Pancreas (tissue), 10 donors: ENCODE data around the gene OR2F2. TPM values are rescaled to one million over a fixed set of nuclear protein-coding genes. Genes with fewer than 3 reads are reported as not detected.

Experiments used
- ATAC-seq, 4 donors: fragments of 200-7000 bp; cut with Tn5 transposase; one replicate each; pipeline versions ENCODE4 v1.8.0 to v1.9.1; 2020; ENCODE audit warnings: mild to moderate bottlenecking in 4 of 4, moderate library complexity in 4 of 4
- DNase-seq, 6 donors: peaks; one replicate each; pipeline ENCODE4 v3.0.0-alpha.2; 2020
- FAIRE-seq: peaks from 2 replicates; lab custom pipeline; 2012; peaks lifted over from hg19 to GRCh38; lab: Jason Lieb, UNC
- H3K27ac ChIP-seq, 4 donors: fragments of 200-600 bp; sonication (generic); 1 replicate in 3 of 4; 2 replicates in 1 of 4; pipeline versions ENCODE4 v1.5.0 to v1.8.0; 2020
- H3K27me3 ChIP-seq, 4 donors: fragments of 200-600 bp; one replicate each; pipeline ENCODE4 v1.8.0; 2021
- H3K36me3 ChIP-seq, 3 donors: fragments of 200-600 bp; sonication (generic) in 1 of 3; one replicate each; pipeline versions ENCODE4 v1.5.0 to v1.8.0; 2020 to 2021
- H3K4me1 ChIP-seq, 3 donors: fragments of 200-600 bp; one replicate each; pipeline ENCODE4 v1.8.0; 2021
- H3K4me3 ChIP-seq, 4 donors: fragments of 200-600 bp; sonication (generic) in 2 of 4; one replicate each; pipeline versions ENCODE4 v1.5.0 to v1.8.0; 2020 to 2021
- H3K9me3 ChIP-seq, 4 donors: fragments of 200-600 bp; one replicate each; pipeline ENCODE4 v1.8.0; 2021
- WGBS, 2 donors: extraction: QIAGEN DNeasy Blood & Tissue Kit; methylation state at CpG; one replicate each; pipeline ENCODE4 v1.1.7; 2013; 5-methylcytosine and 5-hydroxymethylcytosine counted together
- intact Hi-C, 3 donors: fragments of 100-400 bp; cut with DNase I; formaldehyde crosslinking; loops; one replicate each; pipeline versions ENCODE4 v1.11.1 to v1.14.2; 2022
- polyA plus RNA-seq, 2 donors: library from polyadenylated mRNA; stranded (reverse); fragments of 200-250 nt; gene quantifications; one replicate each; pipeline ENCODE4 v1.2.3, GENCODE V29; 2013
- total RNA-seq, 6 donors: library from RNA; stranded (reverse); fragmentation: NEBNext Ultra II Directional in 4 of 6; extraction: Animal tissue kit (Norgen Biotek cat#: 25700) in 4 of 6; gene quantifications; one replicate each; pipeline versions ENCODE4 v1.2.1 to v1.2.4, GENCODE V29; 2021 to 2023
- TF ChIP-seq, protein P1 (sequence below), 4 donors: fragments of 200-600 bp; sonication (generic) in 3 of 4; IDR thresholded peaks; one replicate each; pipeline versions ENCODE4 v1.5.0 to v1.8.0; 2021; ENCODE audit warnings: antibody characterized with exemption in 4 of 4
- donor health status: healthy with polysubstance abuse.
- donor health status: DM: no; HTN: no; CAD: no; lungs with moderate emphysema.
- donor health status: DM: no; HTN: no; CAD: no.
- donor health status: control.
- donor health status: control.
- donor health status: Bipolar disorder and iron deficiency.
- donor health status: DM: yes; HTN: yes; CAD: no.
- donor health status: DM: no; HTN: no; CAD: no.
- donor health status: DM: no; HTN: no; CAD: no.
- donor health status: DM: yes; HTN: yes; CAD: no.

The OR2F2 gene
- total and polyA plus RNA-seq, 8 donors: not detected

DNA sequence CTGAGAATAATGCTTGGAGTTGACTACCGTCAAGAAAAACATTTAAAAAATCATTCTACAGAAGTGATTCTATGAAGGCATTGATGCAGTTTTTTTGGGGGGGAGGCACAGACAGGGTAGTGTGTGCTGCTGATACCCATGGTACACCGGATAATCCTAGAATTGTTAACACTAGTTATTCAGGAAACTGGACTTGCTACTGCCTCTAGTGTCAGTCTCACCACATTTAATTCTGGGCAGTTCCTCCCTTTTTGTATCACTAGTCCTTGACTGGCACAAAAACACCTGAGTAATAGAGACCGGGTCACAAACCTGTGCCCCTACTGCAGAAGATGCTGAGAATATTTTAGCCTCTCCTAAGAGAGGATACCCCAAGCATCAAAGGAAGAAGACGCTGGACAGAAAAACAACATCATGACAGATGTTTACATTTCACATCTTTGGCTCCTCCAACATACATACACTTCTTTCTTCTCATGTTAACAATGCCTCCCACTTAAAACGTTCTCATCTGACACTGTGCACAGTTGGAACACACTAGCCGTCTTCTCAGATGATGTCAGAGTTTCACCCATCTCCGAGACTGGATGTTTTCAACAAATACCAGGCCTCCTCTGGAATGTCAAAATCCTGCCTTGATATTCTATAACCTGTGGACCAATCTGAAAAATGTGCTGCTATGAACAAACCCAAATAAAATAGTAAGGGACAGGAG lies 19.9 kb upstream of the OR2F2 start:
- WGBS, 2 donors: 67 to 69% methylated on average over 7 of the region's 7 CpGs
- ATAC-seq (no peak), FAIRE-seq (no peak), DNase-seq (no peak)
- Histone ChIP-seq H3K4me3 (no peak overlapping the region), H3K9me3 (no peaks in the 10 kb centered on the region), H3K36me3 (no peaks in the 10 kb centered on the region), H3K4me1 (no peaks in the 10 kb centered on the region), H3K27ac (no peak overlapping the region), H3K27me3 (no peaks in the 10 kb centered on the region)
- TF ChIP-seq, protein P1, sequence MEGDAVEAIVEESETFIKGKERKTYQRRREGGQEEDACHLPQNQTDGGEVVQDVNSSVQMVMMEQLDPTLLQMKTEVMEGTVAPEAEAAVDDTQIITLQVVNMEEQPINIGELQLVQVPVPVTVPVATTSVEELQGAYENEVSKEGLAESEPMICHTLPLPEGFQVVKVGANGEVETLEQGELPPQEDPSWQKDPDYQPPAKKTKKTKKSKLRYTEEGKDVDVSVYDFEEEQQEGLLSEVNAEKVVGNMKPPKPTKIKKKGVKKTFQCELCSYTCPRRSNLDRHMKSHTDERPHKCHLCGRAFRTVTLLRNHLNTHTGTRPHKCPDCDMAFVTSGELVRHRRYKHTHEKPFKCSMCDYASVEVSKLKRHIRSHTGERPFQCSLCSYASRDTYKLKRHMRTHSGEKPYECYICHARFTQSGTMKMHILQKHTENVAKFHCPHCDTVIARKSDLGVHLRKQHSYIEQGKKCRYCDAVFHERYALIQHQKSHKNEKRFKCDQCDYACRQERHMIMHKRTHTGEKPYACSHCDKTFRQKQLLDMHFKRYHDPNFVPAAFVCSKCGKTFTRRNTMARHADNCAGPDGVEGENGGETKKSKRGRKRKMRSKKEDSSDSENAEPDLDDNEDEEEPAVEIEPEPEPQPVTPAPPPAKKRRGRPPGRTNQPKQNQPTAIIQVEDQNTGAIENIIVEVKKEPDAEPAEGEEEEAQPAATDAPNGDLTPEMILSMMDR (IDR thresholded peaks at IDR 0.05): no peak
- intact Hi-C loops: no loop called here

DNA sequence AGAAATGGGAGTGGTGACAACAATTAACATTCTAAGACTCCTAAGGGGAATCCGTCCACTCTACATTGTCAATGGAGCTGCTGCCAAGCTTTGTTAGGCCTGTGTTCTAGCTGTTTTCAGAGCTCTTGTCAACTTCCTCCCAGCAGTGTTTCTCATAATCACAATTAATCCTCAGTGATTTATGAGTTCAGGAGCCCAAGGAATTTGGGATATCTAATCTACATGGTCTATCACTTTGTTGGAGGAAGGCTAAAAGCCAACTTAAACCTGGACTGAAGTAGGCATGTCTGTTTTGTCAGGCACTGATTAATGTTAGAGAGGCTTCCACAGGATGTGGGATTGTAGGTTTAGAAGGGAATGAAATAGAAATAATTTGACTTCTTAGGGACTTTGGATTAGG lies 10.2 kb upstream of the OR2F2 start:
- H3K9me3 ChIP-seq: no peaks in the 10 kb centered on the region
- H3K27ac ChIP-seq: no peak overlapping the region
- TF ChIP-seq, protein P1 (IDR thresholded peaks at IDR 0.05): no peak
- WGBS, 2 donors: 79 to 82% methylated on average over 1 of the region's 1 CpG
- H3K4me1 ChIP-seq: no peaks in the 10 kb centered on the region
- intact Hi-C loops: no loop called here
- FAIRE-seq: no peak
- no peaks in the 10 kb centered on the region for H3K36me3 ChIP-seq
- DNase-seq: no peak
- no peak overlapping the region for H3K4me3 ChIP-seq
- no peak for ATAC-seq
- no peaks in the 10 kb centered on the region for H3K27me3 ChIP-seq

DNA sequence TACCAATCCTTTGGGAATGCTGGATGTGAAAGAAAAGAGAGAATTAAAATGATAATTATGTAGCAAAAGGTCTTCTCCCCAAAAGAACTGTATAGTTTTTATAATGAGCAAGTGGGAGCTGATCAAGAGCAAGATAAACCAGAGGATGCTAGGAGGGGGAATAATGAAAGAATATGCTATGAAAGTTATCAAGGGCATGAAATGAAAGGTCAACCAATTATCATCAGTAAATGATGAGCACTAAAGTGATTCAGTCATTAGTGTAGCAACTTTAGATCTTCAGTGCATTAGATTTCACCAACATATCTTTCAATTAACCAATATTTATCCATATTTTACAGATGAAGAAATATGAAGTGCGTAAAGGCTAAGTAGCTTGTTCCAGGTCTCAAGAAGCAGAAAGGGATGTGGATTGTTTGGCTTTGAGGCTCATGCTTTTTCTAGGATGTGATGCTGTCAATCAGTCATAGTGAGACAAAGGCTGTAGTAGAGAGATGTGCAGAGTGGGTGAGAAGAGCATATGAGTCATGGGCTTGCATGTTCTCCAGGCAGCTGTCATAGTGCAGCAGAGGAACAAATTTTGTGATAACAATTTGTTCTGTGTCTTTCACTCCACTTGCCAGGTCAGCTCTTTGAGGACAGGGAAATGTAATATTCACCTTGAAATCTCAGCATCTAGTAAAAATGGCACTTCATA lies 5.7 kb upstream of the OR2F2 start:
- Histone ChIP-seq H3K27me3 (no peaks in the 10 kb centered on the region), H3K36me3 (no peaks in the 10 kb centered on the region), H3K27ac (no peak overlapping the region), H3K4me1 (no peaks in the 10 kb centered on the region), H3K4me3 (no peak overlapping the region), H3K9me3 (no peaks in the 10 kb centered on the region)
- 85 to 90% methylated on average over 1 of the region's 1 CpG for WGBS, 2 donors
- intact Hi-C loops: no loop called here
- FAIRE-seq: no peak
- no peak for ATAC-seq
- TF ChIP-seq, protein P1 (IDR thresholded peaks at IDR 0.05): no peak
- no peak for DNase-seq

DNA sequence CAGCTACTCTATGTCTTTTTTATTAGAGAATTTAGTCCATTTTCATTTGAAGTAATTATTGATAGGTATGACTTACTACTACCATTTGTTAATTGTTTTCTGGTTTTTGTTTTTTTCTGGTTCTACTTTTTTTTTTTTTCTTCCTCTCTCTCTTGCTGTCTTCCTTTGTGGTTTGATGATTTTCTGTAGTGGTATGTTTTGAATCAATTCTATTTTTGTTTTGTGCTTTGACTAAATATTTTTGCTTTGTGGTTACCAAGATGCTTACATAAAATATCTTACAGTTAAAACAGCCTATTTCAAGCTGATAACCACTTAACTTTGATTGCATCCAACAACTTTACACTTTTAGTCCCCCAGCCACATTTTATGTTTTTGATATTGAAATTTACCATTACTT lies 3.3 kb upstream of the OR2F2 start:
- Histone ChIP-seq H3K36me3 (no peaks in the 10 kb centered on the region), H3K4me3 (no peak overlapping the region), H3K4me1 (no peaks in the 10 kb centered on the region), H3K27ac (no peak overlapping the region), H3K9me3 (no peaks in the 10 kb centered on the region), H3K27me3 (no peaks in the 10 kb centered on the region)
- TF ChIP-seq, protein P1 (IDR thresholded peaks at IDR 0.05): no peak
- no peak for FAIRE-seq
- intact Hi-C loops: no loop called here
- ATAC-seq: no peak
- DNase-seq: no peak
